Tibial nerve (tissue), 3 donors: Measurements from ENCODE around the gene CRYAB.

Experiments used
- CTCF ChIP-seq, 5 experiments: fragments of 200-600 bp in 3 of 5; fragments of 450-650 bp in 2 of 5; sonication (generic) in 3 of 5; IDR thresholded peaks; one replicate each; pipeline ENCODE4 v1.5.1; 2016 to 2019; ENCODE audit warnings: antibody characterized with exemption in 5 of 5, mild to moderate bottlenecking in 3 of 5, moderate library complexity in 2 of 5
- POLR2A ChIP-seq, 2 donors: fragments of 450-650 bp; IDR thresholded peaks; one replicate each; pipeline ENCODE4 v1.6.1; 2017; ENCODE audit warnings: antibody characterized with exemption in 2 of 2, mild to moderate bottlenecking in 2 of 2, moderate library complexity in 2 of 2

- no peak for TF ChIP-seq CTCF (IDR thresholded peaks at IDR 0.05)
- TF ChIP-seq POLR2A (IDR thresholded peaks at IDR 0.05) = no peak
These were observed 4.9 kb downstream of the CRYAB start for GRCh38 chr11:111906680-111907079.
